HG02571 (cell line): Measurements from ENCODE around the gene CDT1.
A peak's percentile ranks its signal among the peaks of the same experiment; 100 is the strongest.

Experiments used
- ATAC-seq: cut with Tn5 transposase; IDR thresholded peaks from one replicate; pipeline ENCODE4 v1.9.1; 2021; ENCODE audit warnings: mild to moderate bottlenecking, moderate library complexity; ENCODE audit not compliant: unreplicated experiment

CDT1 gene

GRCh38 chr16:88854306-88855111, 50.9 kb downstream of the CDT1 start:
- ATAC-seq, result no peak

- no peak for ATAC-seq
Measured at GRCh38 chr16:88855176-88855575, 51.6 kb downstream of the CDT1 start.

- no peak for ATAC-seq
Measured at GRCh38 chr16:88855736-88856121, 52.1 kb downstream of the CDT1 start.

GRCh38 chr16:88856122-88856827, 52.7 kb downstream of the CDT1 start:
- no peak for ATAC-seq

GRCh38 chr16:88856828-88857727, 53.5 kb downstream of the CDT1 start, which contains the start of the genes GALNS and TRAPPC2L:
Gene GALNS, minus strand, starts transcription at chr16:88856947. Its CDS starts 70 bp downstream, at chr16:88856877.
Gene TRAPPC2L, plus strand, starts transcription at chr16:88857127. Its CDS starts 24 bp downstream, at chr16:88857151.
- peak; percentile 77 for ATAC-seq

GRCh38 chr16:88857728-88858339, 54.2 kb downstream of the CDT1 start:
- no peak for ATAC-seq
